H1 (cell line): ENCODE results near the gene STRN. TPM values are rescaled to one million over a fixed set of nuclear protein-coding genes. Genes with fewer than 3 reads are reported as not detected.

ENCODE experiments used
- CTCF ChIA-PET: fragments of 300-600 bp; sonication (Branson Sonifier 250); formaldehyde crosslinking; loops from one replicate; lab custom pipeline; 2021; ENCODE audit not compliant: partially characterized antibody; lab: Charles Lee
- POLR2A ChIA-PET: fragments of 300-600 bp; sonication (Branson Sonifier 250); formaldehyde crosslinking; loops from one replicate; lab custom pipeline; 2021; ENCODE audit warnings: inconsistent platforms; ENCODE audit not compliant: partially characterized antibody; lab: Charles Lee
- DNase-seq, 2 experiments: peaks; one replicate each; pipeline versions ENCODE4 v3.0.0 to v3.0.0-alpha.2; 2010 to 2022; ENCODE audit warnings: low spot score in 2 of 2, low read depth in 1 of 2, mixed read lengths in 1 of 2
- FAIRE-seq: peaks from 2 replicates; lab custom pipeline; 2011; peaks lifted over from hg19 to GRCh38; lab: Jason Lieb, UNC
- H2AFZ ChIP-seq: 2 replicates; pipeline ENCODE4 v1.8.1; 2012; ENCODE audit warnings: low read length, inconsistent platforms
- H2AK5ac ChIP-seq: 2 replicates; pipeline ENCODE4 v1.6.1; 2013; ENCODE audit warnings: low read depth, low read length
- H2BK120ac ChIP-seq: replicated peaks from 2 replicates; pipeline ENCODE3; 2013; ENCODE audit warnings: low read depth, low read length, inconsistent platforms
- H2BK12ac ChIP-seq: 2 replicates; pipeline ENCODE4 v1.6.1; 2013; ENCODE audit warnings: low read depth, low read length
- H2BK15ac ChIP-seq: 2 replicates; pipeline ENCODE4 v1.6.1; 2013; ENCODE audit warnings: low read length
- H2BK20ac ChIP-seq: 2 replicates; pipeline ENCODE4 v1.6.1; 2013; ENCODE audit warnings: low read length
- H2BK5ac ChIP-seq: 2 replicates; pipeline ENCODE4 v1.6.1; 2013; ENCODE audit warnings: low read depth, low read length
- H3K14ac ChIP-seq: 2 replicates; pipeline ENCODE4 v1.6.1; 2013; ENCODE audit warnings: inconsistent platforms; ENCODE audit not compliant: insufficient read length
- H3K18ac ChIP-seq: 2 replicates; pipeline ENCODE4 v1.6.1; 2013; ENCODE audit warnings: low read length; ENCODE audit errors: extremely low read depth
- H3K23ac ChIP-seq: 2 replicates; pipeline ENCODE4 v1.6.1; 2013; ENCODE audit warnings: inconsistent platforms; ENCODE audit not compliant: insufficient read length
- H3K23me2 ChIP-seq: 2 replicates; pipeline ENCODE4 v1.6.1; 2013; ENCODE audit warnings: low read depth, low read length
- H3K27ac ChIP-seq: 2 replicates; pipeline ENCODE4 v1.6.1; 2011; ENCODE audit warnings: low read depth, low read length, inconsistent platforms
- H3K27me3 ChIP-seq, 4 experiments: replicated peaks in 1 of 4; 1 replicate in 1 of 4; 2 replicates in 3 of 4; pipeline versions ENCODE4 v1.6.1 to v1.8.1; 2011 to 2013; ENCODE audit warnings: low read length in 3 of 4, mild to moderate bottlenecking in 3 of 4, inconsistent platforms in 2 of 4, mixed read lengths in 2 of 4, moderate library complexity in 1 of 4; ENCODE audit not compliant: control insufficient read depth in 3 of 4, insufficient read depth in 3 of 4; ENCODE audit errors: extremely low read depth in 1 of 4
- H3K36me3 ChIP-seq, 4 experiments: 2 replicates each; pipeline versions ENCODE4 v1.6.1 to v1.8.1; 2011 to 2013; ENCODE audit warnings: mild to moderate bottlenecking in 4 of 4, low read length in 3 of 4, moderate library complexity in 2 of 4, control low read depth in 1 of 4, inconsistent platforms in 1 of 4; ENCODE audit not compliant: insufficient read depth in 4 of 4, control insufficient read depth in 2 of 4
- H3K4ac ChIP-seq: replicated peaks from 2 replicates; pipeline ENCODE3; 2013; ENCODE audit warnings: low read length, low read depth, mixed read lengths, inconsistent platforms; ENCODE audit not compliant: insufficient read length
- H3K4me1 ChIP-seq, 4 experiments: replicated peaks in 1 of 4; 1 replicate in 1 of 4; 2 replicates in 3 of 4; pipeline versions ENCODE4 v1.6.1 to v1.8.1; 2011 to 2013; ENCODE audit warnings: low read length in 3 of 4, inconsistent platforms in 2 of 4, mixed read lengths in 1 of 4; ENCODE audit not compliant: insufficient read depth in 4 of 4, control insufficient read depth in 3 of 4
- H3K4me2 ChIP-seq, 2 experiments: 2 replicates each; pipeline versions ENCODE4 v1.6.1 to v1.8.1; 2011 to 2013; ENCODE audit warnings: low read depth in 2 of 2, low read length in 2 of 2, control low read depth in 1 of 2, inconsistent platforms in 1 of 2, mild to moderate bottlenecking in 1 of 2; ENCODE audit not compliant: insufficient read depth in 1 of 2
- H3K4me3 ChIP-seq, 4 experiments: fragments of 200-600, 300-600 bp in 1 of 4; sonication (generic), shearing (Covaris generic), sonication (Bioruptor Twin) in 1 of 4; 2 replicates each; pipeline versions ENCODE4 v1.5.1 to v1.8.1; 2011 to 2016; ENCODE audit warnings: low read length in 4 of 4, low read depth in 3 of 4, control low read depth in 2 of 4, inconsistent platforms in 2 of 4, mild to moderate bottlenecking in 2 of 4, mixed read lengths in 1 of 4, moderate library complexity in 1 of 4; ENCODE audit not compliant: insufficient read depth in 2 of 4; ENCODE audit errors: extremely low read depth in 1 of 4
- H3K56ac ChIP-seq: replicated peaks from 2 replicates; pipeline ENCODE3; 2013; ENCODE audit warnings: low read depth, mild to moderate bottlenecking, mixed read lengths, low read length, inconsistent platforms; ENCODE audit not compliant: insufficient read length
- H3K79me1 ChIP-seq: 2 replicates; pipeline ENCODE4 v1.6.1; 2013; ENCODE audit warnings: low read depth, low read length, control low read depth
- H3K79me2 ChIP-seq, 2 experiments: 2 replicates each; pipeline versions ENCODE4 v1.6.1 to v1.8.1; 2012 to 2013; ENCODE audit warnings: low read length in 2 of 2, mild to moderate bottlenecking in 2 of 2, inconsistent platforms in 1 of 2; ENCODE audit not compliant: insufficient read depth in 2 of 2, control insufficient read depth in 1 of 2
- H3K9ac ChIP-seq, 4 experiments: replicated peaks in 1 of 4; 1 replicate in 1 of 4; 2 replicates in 3 of 4; pipeline versions ENCODE4 v1.6.1 to v1.8.1; 2011 to 2013; ENCODE audit warnings: low read depth in 3 of 4, low read length in 3 of 4, control low read depth in 2 of 4, mild to moderate bottlenecking in 2 of 4, moderate library complexity in 2 of 4, inconsistent platforms in 1 of 4; ENCODE audit errors: extremely low read depth in 1 of 4
- H3K9me3 ChIP-seq, 2 experiments: 2 replicates each; pipeline versions ENCODE4 v1.6.1 to v1.8.1; 2012 to 2013; ENCODE audit warnings: mild to moderate bottlenecking in 2 of 2, moderate library complexity in 2 of 2, control low read depth in 1 of 2, inconsistent platforms in 1 of 2, low read depth in 1 of 2, low read length in 1 of 2, mixed read lengths in 1 of 2; ENCODE audit not compliant: insufficient read depth in 2 of 2
- H4K20me1 ChIP-seq, 2 experiments: replicated peaks in 1 of 2; 2 replicates each; pipeline versions ENCODE3 to v1.8.1; 2011 to 2013; ENCODE audit warnings: inconsistent platforms in 2 of 2, low read length in 2 of 2, mild to moderate bottlenecking in 1 of 2; ENCODE audit not compliant: insufficient read depth in 2 of 2, control insufficient read depth in 1 of 2
- H4K5ac ChIP-seq: 2 replicates; pipeline ENCODE4 v1.6.1; 2013; ENCODE audit warnings: low read length, low read depth, mixed read lengths, inconsistent platforms; ENCODE audit not compliant: insufficient read length
- H4K8ac ChIP-seq: 2 replicates; pipeline ENCODE4 v1.8.0; 2013; ENCODE audit warnings: mild to moderate bottlenecking, moderate library complexity, low read length, inconsistent platforms; ENCODE audit not compliant: insufficient read depth; ENCODE audit errors: extremely low read depth
- H4K91ac ChIP-seq: replicated peaks from 2 replicates; pipeline ENCODE3; 2013; ENCODE audit warnings: low read length, mixed read lengths, inconsistent platforms; ENCODE audit not compliant: insufficient read length
- ASH2L ChIP-seq: fragments of 200-600, 300-600 bp; sonication (generic); IDR thresholded peaks from one replicate; pipeline ENCODE4 v1.7.1; 2017; ENCODE audit warnings: low read length
- SP1 ChIP-seq: IDR thresholded peaks from 2 replicates; pipeline ENCODE4 v1.6.1; 2011; ENCODE audit warnings: low read depth, low read length
- WGBS, 2 experiments: shearing (Covaris generic) in 1 of 2; methylation state at CpG; one replicate each; pipeline versions ENCODE4 v1.1.6 to v1.1.7; 2013 to 2015; ENCODE audit warnings: low lambda C conversion rate in 2 of 2, mixed read lengths in 2 of 2, inconsistent platforms in 1 of 2, low coverage in 1 of 2, missing lambda C conversion rate in 1 of 2; ENCODE audit not compliant: insufficient replicate concordance in 2 of 2, insufficient coverage in 1 of 2, insufficient read length in 1 of 2; ENCODE audit errors: extremely low coverage in 1 of 2, missing lambda C conversion rate in 1 of 2; 5-methylcytosine and 5-hydroxymethylcytosine counted together
- polyA plus RNA-seq, 7 experiments: library from polyadenylated mRNA; depleted of rRNA in 3 of 7; stranded (reverse) in 5 of 7; unstranded in 2 of 7; fragments of >200 nt in 5 of 7; fragments of 200-250 nt in 2 of 7; gene quantifications; 1 replicate in 5 of 7; 2 replicates in 1 of 7; 4 replicates in 1 of 7; pipeline versions ENCODE4 v1.2.1 to v1.2.3, GENCODE V29; 2011 to 2013; ENCODE audit warnings: missing spikeins in 2 of 7, mixed read lengths in 2 of 7
- total RNA-seq: library from RNA; stranded (reverse); fragmentation: NEBNext Ultra II Directional; extraction: Animal tissue kit (Norgen Biotek cat#: 25700); gene quantifications from 2 replicates; pipeline ENCODE4 v1.2.1, GENCODE V29; 2021

The STRN gene
- total and polyA plus RNA-seq, 2 of the 8 experiments (the other 6 are each of a cell fraction or from before 2014, with no cell fraction given) = 8.3 to 47.0 TPM

DNA sequence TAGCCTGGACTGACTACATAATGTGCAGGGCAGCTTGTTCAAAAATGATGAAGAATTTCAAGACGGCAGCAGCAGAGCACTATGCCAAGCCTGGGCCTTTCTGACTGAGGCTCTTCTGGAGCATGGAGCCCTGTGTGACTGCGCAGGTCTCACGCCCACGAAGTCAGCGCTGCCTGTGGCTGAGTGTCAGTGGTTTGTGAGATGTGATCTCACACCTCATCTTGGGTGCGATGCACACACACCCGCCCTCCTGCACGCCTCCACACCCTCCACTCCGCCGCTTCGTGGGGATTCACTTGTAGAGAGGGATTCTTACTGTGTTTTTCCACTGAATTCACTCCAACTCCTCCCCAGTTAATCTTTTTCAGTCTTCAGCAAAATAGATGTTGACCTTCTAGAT is 166.0 kb downstream of the STRN start:
- 92% methylated on average over 11 of the region's 11 CpGs; no CpG with 5 or more reads in 1 of the 2 experiments for WGBS, 2 experiments
- H2BK120ac ChIP-seq = no peak overlapping the region
- POLR2A ChIA-PET = interaction anchor here (1.3 kb wide), 1 partner anchor 9 kb away, joined by 3 read pairs; no protein-coding TSS in a partner anchor
- no peak for TF ChIP-seq SP1
- no peak for TF ChIP-seq ASH2L

More for the DNA sequence above, 166.0 kb downstream of the STRN start:
- no peak overlapping the region for H2BK12ac ChIP-seq
- no peak overlapping the region for H2BK5ac ChIP-seq
- no peak overlapping the region for H3K27ac ChIP-seq
- no peak overlapping the region for H3K18ac ChIP-seq
- no peak for FAIRE-seq
- no peaks in the 10 kb centered on the region for H3K36me3 ChIP-seq
- H2AK5ac ChIP-seq = no peak overlapping the region
- no peak overlapping the region for H3K4me3 ChIP-seq
- H3K79me2 ChIP-seq = no peaks in the 10 kb centered on the region
- H2AFZ ChIP-seq = no peak overlapping the region
- H2BK15ac ChIP-seq = no peak overlapping the region
- no peak overlapping the region for H3K56ac ChIP-seq
- no peaks in the 10 kb centered on the region for H3K27me3 ChIP-seq
- no peak overlapping the region for H2BK20ac ChIP-seq
- H3K4ac ChIP-seq = no peak overlapping the region
- H3K9me3 ChIP-seq = no peaks in the 10 kb centered on the region; a peak in 1 of 4 replicates
- H3K14ac ChIP-seq = no peak overlapping the region
- DNase-seq = no peak
- H4K91ac ChIP-seq = no peak overlapping the region
- peaks cover 0 to 4% (median 1%) of the 10 kb centered on the region in 4 experiments; a peak in 2 of 7 replicates for H3K4me1 ChIP-seq
- H3K23ac ChIP-seq = no peak overlapping the region
- no peak overlapping the region for H4K5ac ChIP-seq
- H4K8ac ChIP-seq = no peak overlapping the region
- H3K23me2 ChIP-seq = no peaks in the 10 kb centered on the region; the same call in 1 of the 2 replicates
- H3K4me2 ChIP-seq = no peak overlapping the region
- no peak overlapping the region for H3K9ac ChIP-seq
- CTCF ChIA-PET = interaction anchor here (1.5 to 2.2 kb wide), 2 partner anchors 12 to 30 kb away, joined by 4 to 6 read pairs; no protein-coding TSS in a partner anchor
- no peaks in the 10 kb centered on the region for H3K79me1 ChIP-seq
- H4K20me1 ChIP-seq = no peaks in the 10 kb centered on the region
